ENCODE measurements around the gene FOXL3. TPM values are rescaled to one million over a fixed set of nuclear protein-coding genes. Genes with fewer than 3 reads are reported as not detected.

Gene FOXL3
- total RNA-seq, 1 experiment from 2014 or later = not detected

DNA sequence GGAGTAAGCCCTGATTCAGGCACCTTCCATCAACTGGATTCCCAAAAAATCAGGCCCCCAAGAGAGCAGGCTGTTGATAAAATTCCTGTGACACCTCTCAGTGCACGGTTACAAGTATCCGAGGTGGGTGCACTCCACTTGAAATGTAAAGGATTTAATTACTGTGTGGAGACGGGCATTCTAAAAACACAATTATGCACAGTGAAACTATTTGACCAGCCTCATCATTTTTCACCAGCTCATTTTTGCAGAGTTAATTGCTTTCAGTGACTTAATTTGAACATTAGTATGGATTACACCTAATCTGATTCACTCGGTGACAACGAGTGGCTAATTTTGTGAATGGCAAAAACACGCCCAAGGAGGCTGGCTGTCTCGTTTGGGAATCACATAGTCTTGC is 2.3 kb downstream of the FOXL3 start:
- no peak overlapping the region for H3K23ac ChIP-seq (ENCODE audit: insufficient read length, low read depth, low read length)
- H4K5ac ChIP-seq (ENCODE audit: insufficient read length, low read depth, low read length) = no peak overlapping the region
- Mint-ChIP-seq H3K27ac (no peak overlapping the region), H3K27me3 (ENCODE audit: low read depth) (peaks cover 59% of the 10 kb centered on the region), H3K4me1 (no peaks in the 10 kb centered on the region), H3K36me3 (ENCODE audit: insufficient read depth in 1 of 3, low read depth in 3 of 3) (no peaks in the 10 kb centered on the region; a peak in 2 of 7 replicates), H3K9me3 (peaks cover 8 to 20% of the 10 kb centered on the region in 2 experiments), H3K4me3 (no peak overlapping the region)
- H3K4ac ChIP-seq (ENCODE audit: low read depth, low read length) = no peak overlapping the region
- H4K20me1 ChIP-seq (ENCODE audit: control insufficient read depth, insufficient read depth, insufficient read length) = no peaks in the 10 kb centered on the region
- no peak overlapping the region for H2AFZ ChIP-seq (ENCODE audit: low read length)
- no peak for DNase-seq
- no peak overlapping the region for H2BK20ac ChIP-seq (ENCODE audit: low read depth, low read length, poor library complexity, severe bottlenecking)
- no peak overlapping the region for H2BK12ac ChIP-seq (ENCODE audit: insufficient read length, low read depth, low read length)
- no peak overlapping the region for H3K27ac ChIP-seq (ENCODE audit: insufficient read length, low read depth, low read length)
- H4K91ac ChIP-seq (ENCODE audit: insufficient read length, low read depth, low read length) = no peak overlapping the region
- H3K23me2 ChIP-seq (ENCODE audit: insufficient read length, low read depth, low read length, poor library complexity, severe bottlenecking) = peaks cover 8% of the 10 kb centered on the region
- H3K79me2 ChIP-seq (ENCODE audit: insufficient read depth, low read length) = no peaks in the 10 kb centered on the region
- no peak overlapping the region for H2AK5ac ChIP-seq (ENCODE audit: insufficient read length, low read length)
- no peaks in the 10 kb centered on the region for H3K4me1 ChIP-seq (ENCODE audit: insufficient read depth, low read length)
- no peak overlapping the region for H2BK15ac ChIP-seq (ENCODE audit: low read depth, low read length)
- H3K9ac ChIP-seq (ENCODE audit: extremely low read depth, insufficient read length, low read length) = no peak overlapping the region
- H4K8ac ChIP-seq (replicated peaks; ENCODE audit: insufficient read length, low read depth, low read length) = no peak overlapping the region
- H2BK5ac ChIP-seq (ENCODE audit: insufficient read length, low read length) = no peak overlapping the region
- TF ChIP-seq, protein P1, sequence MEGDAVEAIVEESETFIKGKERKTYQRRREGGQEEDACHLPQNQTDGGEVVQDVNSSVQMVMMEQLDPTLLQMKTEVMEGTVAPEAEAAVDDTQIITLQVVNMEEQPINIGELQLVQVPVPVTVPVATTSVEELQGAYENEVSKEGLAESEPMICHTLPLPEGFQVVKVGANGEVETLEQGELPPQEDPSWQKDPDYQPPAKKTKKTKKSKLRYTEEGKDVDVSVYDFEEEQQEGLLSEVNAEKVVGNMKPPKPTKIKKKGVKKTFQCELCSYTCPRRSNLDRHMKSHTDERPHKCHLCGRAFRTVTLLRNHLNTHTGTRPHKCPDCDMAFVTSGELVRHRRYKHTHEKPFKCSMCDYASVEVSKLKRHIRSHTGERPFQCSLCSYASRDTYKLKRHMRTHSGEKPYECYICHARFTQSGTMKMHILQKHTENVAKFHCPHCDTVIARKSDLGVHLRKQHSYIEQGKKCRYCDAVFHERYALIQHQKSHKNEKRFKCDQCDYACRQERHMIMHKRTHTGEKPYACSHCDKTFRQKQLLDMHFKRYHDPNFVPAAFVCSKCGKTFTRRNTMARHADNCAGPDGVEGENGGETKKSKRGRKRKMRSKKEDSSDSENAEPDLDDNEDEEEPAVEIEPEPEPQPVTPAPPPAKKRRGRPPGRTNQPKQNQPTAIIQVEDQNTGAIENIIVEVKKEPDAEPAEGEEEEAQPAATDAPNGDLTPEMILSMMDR (conservative IDR thresholded peaks at IDR 0.05) = no peak
- H3K4me2 ChIP-seq (ENCODE audit: insufficient read depth, insufficient read length, low read length) = no peak overlapping the region
- H3K79me1 ChIP-seq (ENCODE audit: insufficient read depth, low read depth, low read length, poor library complexity, severe bottlenecking) = no peaks in the 10 kb centered on the region
- H3K18ac ChIP-seq (ENCODE audit: insufficient read length, low read depth, low read length) = no peak overlapping the region
- no peak overlapping the region for H3T11ph ChIP-seq (ENCODE audit: low read length)
- no peak overlapping the region for H3K14ac ChIP-seq (ENCODE audit: insufficient read depth, low read length)
- WGBS (ENCODE audit: extremely low coverage, insufficient read length, low lambda C conversion rate) = no CpG with 5 or more reads among the region's 7 CpGs
- H3K27me3 ChIP-seq (ENCODE audit: insufficient read depth, low read length) = peaks cover 33% of the 10 kb centered on the region
- H3K56ac ChIP-seq (ENCODE audit: insufficient read length, low read depth, low read length) = no peak overlapping the region
- H2BK120ac ChIP-seq (ENCODE audit: low read depth, low read length, poor library complexity, severe bottlenecking) = no peak overlapping the region
- H3K9me3 ChIP-seq (ENCODE audit: control insufficient read depth, low read depth, low read length) = no peaks in the 10 kb centered on the region
